ENCODE measurements around the gene CDR2L.
A peak's percentile ranks its signal among the peaks of the same experiment; 100 is the strongest.

Gene CDR2L
- 0.07 to 0.24 reads per million in 2 donors for total RNA-seq

DNA sequence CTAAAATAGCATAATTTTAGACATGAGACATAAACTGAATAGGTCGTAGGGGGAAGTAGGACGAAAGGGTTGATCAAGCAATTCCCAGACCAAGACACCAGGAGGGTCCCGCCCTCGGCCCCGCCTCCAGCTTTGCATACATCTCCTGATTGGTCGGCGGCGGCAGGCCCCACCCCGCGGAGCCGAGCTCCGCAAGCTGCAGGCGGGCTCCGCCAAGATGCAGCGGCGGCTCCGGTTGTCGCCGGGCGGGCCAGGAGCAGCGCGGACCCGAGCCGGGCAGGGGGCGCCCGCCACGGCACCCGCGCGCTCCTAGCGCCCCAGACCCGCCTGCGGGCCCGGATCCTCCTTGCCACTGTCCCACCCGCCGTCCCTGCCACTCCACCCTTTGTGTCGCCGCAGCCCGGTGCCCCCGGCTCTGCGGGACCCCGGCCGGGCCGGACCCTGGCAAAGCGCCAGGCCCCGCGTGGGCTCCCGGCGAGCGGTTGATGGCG lies at the start of gene CDR2L:
Gene CDR2L (plus strand): TSS at position 215 of the 491 bp plus-strand sequence. CDS start 412 bp downstream, outside the sequence.
- DNase-seq, result peak; percentile 91

DNA sequence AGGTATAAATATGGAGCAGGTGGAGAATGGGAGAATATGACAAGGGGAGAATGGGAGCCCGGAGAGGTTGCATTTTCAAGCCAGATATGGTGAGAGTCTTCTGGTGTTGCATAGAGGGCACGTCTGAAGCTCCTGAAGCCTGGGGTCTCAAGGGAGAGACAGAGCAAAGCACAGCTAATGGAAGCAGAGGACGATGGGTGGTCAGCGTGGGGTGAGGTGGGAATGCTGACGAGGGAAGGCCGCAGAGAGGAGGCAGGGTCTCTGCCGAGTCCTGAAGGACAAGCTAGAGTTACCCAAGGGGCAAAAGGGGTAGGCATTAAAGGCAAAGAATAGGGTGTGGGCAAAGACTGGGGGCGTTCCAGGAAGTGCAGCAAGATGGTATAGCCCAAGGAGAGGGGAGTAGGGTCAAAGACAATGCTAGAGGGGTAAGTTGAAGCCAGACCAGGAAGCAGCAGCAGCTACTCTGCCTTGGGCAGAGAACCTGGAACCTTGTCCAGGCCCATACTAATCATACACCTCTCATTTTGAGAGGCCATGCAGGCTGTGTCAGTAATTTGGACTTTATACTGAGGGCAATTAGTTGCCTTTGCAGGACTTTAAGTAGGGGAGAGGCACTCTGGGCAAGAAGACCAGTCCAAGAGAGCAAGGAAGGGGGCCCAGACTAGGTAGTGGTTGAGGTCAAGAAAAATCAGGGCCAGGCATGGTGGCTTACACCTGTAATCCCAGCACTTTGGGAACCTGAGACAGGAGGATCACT lies 49.1 kb upstream of the CDR2L start:
- DNase-seq, result no peak

- no peak for DNase-seq
These were observed 47.9 kb upstream of the CDR2L start for GRCh38 chr17:74939534-74939933.

DNA sequence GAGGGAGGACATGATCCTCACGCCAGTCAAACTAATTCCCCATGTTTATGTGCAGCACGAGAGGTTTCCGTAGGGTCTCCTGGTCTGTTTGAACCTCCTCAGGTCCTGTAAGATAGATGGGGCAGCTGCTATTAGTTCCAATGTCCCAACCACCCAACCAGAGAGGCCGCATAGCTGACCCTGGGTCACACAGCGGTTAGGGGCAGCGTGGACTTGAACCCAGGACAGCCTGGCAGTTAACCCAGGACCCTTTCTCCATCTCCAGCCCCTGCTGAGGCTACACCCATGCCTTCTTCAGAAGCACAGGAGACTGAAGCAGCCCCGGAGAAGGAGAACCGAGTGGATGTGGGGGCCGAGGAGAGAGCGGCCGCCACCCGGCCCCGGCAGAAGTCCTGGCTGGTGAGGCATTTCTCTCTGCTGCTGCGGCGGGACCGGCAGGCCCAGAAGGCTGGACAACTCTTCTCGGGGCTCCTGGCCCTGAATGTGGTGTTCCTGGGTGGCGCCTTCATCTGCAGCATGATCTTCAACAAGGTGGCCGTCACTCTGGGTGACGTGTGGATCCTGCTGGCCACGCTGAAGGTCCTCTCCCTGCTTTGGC lies 46.2 kb upstream of the CDR2L start:
- no peak for DNase-seq

DNA sequence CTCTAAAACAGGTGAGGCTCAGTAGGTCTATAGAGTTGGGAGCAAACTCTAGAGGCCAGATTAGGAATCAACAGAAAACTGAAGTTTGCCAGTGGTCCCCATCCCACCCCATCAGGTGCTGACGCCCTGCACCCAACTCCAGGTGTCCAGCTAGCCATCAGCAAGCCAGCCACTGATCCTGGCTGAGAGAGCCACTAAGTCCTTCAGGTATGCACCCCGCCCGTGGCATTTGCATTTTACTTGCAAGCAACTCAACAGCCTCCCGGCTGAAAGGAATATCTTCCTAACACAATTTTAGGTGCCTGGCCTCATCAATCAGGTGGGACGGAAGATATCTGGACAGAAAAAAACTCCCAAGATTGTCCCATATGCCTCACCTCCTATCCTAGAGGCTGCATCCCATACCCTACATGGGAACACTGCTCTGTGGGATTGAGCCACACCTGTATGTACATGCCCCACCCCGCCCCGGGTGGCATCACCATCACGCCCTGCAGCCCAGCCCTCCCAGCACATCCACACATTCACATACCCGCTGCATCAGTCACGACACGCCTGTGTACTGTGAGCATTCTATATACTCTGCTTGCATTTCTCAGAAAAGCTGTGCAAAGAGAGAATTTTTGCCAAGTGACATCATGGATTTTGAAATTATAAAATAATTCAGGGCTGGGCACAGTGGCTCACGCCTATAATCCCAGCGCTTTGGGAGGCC lies 43.5 kb upstream of the CDR2L start:
- DNase-seq, result no peak

GRCh38 chr17:74945543-74945942 lies 41.9 kb upstream of the CDR2L start:
- no peak for DNase-seq

DNA sequence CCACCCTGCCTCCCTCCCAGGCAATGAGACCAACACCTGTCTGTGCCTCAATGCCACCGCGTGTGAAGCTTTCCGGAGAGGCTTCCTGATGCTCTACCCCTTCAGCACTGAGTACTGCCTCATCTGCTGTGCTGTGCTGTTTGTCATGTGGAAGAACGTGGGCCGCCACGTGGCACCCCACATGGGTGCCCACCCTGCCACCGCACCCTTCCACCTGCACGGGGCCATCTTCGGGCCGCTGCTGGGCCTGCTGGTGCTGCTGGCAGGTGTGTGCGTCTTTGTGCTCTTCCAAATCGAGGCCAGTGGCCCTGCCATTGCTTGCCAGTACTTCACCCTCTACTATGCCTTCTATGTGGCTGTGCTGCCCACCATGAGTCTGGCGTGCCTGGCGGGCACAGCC lies 40.8 kb upstream of the CDR2L start:
- DNase-seq, result no peak

DNA sequence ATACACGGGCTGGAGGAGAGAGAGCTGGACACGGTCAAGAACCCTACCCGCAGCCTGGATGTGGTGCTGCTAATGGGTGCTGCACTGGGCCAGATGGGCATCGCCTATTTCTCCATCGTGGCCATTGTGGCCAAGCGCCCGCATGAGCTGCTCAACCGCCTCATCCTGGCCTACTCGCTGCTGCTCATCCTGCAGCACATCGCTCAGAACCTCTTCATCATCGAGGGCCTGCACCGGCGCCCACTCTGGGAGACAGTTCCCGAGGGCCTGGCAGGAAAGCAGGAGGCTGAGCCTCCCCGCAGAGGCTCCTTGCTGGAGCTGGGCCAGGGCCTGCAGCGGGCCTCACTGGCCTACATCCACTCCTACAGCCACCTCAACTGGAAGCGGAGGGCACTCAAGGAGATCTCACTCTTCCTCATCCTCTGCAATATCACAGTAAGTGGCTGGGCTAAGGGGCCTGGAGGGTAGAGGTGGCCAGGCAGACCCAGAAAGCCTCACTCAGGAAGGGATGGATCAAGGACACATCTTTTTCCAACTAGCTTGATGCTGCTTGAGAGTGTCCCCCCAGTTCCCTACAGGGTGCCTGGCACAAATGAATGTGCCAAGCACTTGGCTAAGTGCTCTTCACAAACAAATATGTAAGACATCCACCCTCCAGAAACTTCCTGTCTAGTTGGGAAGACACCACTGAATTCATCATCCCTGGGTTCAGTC lies 40.2 kb upstream of the CDR2L start:
- DNase-seq, result no peak

- no peak for DNase-seq
These were observed 37.8 kb upstream of the CDR2L start for GRCh38 chr17:74949455-74950115.

DNA sequence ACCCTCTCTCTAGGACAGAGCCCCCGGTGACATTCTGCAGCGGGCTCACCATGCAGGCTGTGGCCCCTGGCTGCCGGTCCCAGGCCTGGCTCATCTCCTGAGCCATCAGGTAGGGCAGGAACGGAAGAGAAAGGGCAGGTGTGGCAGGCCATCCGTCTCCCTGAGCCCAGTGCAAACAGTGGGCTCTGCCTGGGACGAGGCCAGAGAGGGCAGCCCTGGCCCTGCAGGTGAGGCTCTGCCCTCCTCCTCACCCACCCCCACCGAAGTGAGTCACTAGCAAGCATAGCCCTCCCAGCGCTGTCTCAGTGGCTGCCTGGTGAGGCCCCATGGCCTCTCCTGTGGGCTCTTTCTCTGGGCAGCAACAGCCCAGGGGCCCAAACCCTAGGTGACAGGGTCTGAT lies 37.2 kb upstream of the CDR2L start:
- DNase-seq, result no peak

- DNase-seq, result no peak
These were observed 36.4 kb upstream of the CDR2L start for GRCh38 chr17:74951065-74951464.

DNA sequence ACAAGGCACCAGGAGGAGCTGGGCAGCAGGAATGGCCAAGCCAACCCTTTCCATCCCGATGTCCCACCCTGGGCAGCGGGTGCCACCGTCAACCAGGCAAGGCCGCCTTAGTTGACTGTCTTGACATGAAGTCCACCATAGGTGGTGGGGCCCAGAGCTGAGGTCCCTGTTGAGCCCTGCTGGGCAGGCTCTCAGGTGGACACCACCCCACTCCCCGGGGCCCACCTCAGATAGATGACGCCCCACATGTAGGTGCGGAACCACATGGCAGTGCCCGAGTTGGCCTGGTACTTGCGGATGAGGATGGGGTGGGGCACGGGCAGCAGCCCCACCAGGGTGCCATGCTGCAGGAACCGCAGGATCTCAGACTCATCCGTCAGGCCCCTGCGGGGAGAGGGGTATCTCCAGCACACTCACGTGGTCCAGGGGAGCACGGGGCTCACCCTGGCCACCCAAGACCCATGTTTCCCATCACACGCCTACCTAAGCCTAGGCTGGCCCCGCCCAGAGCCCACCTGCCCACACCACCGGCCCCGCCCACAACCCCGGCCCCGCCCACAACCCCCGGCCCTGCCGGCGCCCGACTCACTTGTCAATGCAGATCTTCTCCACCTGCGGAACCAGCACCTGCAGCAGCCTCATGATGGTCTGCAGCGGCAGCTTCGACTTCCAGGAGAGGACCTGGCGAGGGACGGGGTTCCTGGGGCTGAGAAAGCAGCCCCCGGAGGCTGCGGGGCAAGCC lies 35.6 kb upstream of the CDR2L start:
- DNase-seq, result no peak

- DNase-seq, result no peak
These were observed 34.9 kb upstream of the CDR2L start for GRCh38 chr17:74952431-74953133.

DNA sequence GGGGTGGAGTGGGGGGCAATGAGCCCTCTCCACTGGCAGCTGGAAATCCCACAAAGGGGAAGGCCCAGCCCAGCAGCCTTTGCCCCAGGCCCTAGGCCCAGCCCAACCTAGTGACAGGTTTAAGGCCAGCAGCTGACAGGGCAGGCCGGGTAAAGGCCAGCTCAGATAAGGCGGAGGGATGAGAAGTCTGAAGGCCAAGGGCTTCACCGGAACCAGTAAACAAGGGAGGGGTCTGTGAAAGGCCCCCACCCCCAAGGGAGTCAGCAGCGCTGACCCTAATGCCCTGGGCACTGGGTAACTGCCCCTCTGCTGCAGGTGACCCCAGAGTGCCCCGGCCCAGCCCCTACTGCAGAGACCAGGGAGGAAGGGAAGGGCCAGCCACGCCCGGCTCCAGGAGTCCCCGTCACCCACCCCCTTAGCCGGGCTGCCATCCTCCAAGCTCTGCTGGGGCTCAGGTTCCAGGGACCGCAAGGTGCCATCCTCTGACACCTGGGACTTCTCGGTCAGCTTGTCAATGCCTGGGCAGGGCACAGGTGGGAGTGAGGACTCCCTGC lies 34.2 kb upstream of the CDR2L start:
- DNase-seq, result no peak

DNA sequence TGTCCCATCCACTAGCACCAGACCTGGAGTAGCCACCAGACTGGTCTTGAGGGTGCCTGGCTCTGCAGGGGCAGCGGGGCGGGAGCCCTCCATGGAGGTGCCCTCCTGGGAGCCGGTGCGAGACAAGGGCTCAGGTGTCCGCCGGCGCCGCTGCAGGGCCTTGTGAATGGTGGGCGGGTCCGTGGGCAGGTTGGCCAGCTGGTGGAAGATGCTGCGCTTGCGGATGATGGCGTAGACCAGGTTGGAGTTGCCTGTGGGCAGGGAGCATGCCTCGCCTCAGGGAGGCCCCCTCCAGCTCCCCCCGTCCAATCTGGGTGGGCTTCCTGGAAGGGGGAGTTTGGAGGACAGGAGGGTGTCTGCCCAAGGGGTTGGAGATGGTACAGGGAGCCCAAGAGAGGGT lies 33.3 kb upstream of the CDR2L start:
- DNase-seq, result no peak

DNA sequence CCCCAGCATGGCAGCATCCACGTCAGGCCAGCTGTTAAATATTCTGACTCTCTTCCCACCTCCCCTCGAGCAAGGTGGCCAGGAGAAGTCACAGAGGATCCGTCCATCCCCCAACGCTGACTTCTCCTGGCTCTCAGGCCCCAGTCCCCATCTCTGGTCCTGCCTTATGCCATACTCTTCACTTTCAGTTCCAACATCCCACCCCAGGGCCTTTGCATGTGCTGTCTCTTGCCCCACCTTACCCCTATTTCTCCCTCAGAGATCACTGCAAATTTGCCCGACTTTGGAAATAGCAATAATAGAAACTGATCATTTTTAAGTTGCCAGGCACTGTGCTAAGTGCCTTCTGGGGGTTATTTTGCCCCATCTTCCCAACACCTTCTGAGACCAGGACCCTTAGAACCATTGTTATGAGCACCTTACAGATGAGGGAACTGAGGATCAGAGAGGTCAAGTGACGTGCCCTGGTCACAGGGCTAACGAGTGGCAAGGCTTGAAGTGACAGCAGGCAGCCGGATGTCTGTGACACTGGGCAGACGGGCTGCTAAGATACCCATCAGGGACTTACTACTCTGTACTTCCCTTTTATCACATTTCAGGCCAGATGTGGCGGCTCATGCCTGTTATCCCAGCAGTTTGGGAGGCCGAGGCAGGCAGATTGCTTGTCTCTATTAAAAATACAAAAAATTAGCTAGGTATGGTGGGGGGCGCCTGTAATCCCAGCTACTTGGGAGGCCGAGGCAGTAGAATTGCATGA lies 32.6 kb upstream of the CDR2L start:
- DNase-seq, result no peak

DNA sequence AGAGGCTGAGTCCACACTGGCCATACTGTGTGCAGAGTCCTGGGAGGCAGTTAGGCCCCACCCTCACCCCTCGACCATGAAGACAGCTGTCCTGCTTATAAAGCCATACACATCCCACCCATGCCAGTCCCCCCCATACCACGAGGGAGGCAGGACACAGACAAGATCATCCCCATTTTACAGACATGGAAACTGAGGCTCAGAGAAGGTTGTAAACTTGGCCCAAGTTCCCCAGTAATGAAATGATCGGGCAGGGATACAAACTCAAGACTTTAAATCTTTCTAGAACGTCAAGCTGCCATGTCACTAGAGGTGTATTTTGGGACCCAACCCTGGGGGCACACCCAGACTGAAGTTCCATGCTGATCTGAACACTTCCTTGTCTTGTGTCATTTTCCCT lies 31.3 kb upstream of the CDR2L start:
- no peak for DNase-seq

- DNase-seq, result peak; percentile 79
These were observed 29.3 kb upstream of the CDR2L start for GRCh38 chr17:74957935-74958740.

Data from T-helper 9 cell (primary cell).